Fibroblast of the aortic adventitia (primary cell): ENCODE measurements around the gene LGALS7B. TPM values are rescaled to one million over a fixed set of nuclear protein-coding genes. Genes with fewer than 3 reads are reported as not detected.
A peak's percentile ranks its signal among the peaks of the same experiment; 100 is the strongest.

ENCODE experiments used
- DNase-seq: peaks from one replicate; pipeline ENCODE4 v3.0.0-alpha.2; 2010; ENCODE audit warnings: low read depth
- H3K4me3 ChIP-seq: 2 replicates; pipeline ENCODE4 v1.5.1; 2011; ENCODE audit warnings: low read depth, mild to moderate bottlenecking, control low read depth, low read length, moderate library complexity
- total RNA-seq: library from RNA; depleted of rRNA; stranded (reverse); fragments of >200 nt; gene quantifications from 2 replicates; pipeline ENCODE4 v1.2.3, GENCODE V29; 2012; ENCODE audit warnings: low replicate concordance
- TF ChIP-seq, protein P1 (sequence below): IDR thresholded peaks from 2 replicates; pipeline ENCODE4 v1.5.1; 2011; ENCODE audit warnings: mild to moderate bottlenecking, low read length, control low read depth, inconsistent platforms; ENCODE audit not compliant: insufficient read depth

The LGALS7B gene
- total RNA-seq, 1 donor, result not detected

DNA sequence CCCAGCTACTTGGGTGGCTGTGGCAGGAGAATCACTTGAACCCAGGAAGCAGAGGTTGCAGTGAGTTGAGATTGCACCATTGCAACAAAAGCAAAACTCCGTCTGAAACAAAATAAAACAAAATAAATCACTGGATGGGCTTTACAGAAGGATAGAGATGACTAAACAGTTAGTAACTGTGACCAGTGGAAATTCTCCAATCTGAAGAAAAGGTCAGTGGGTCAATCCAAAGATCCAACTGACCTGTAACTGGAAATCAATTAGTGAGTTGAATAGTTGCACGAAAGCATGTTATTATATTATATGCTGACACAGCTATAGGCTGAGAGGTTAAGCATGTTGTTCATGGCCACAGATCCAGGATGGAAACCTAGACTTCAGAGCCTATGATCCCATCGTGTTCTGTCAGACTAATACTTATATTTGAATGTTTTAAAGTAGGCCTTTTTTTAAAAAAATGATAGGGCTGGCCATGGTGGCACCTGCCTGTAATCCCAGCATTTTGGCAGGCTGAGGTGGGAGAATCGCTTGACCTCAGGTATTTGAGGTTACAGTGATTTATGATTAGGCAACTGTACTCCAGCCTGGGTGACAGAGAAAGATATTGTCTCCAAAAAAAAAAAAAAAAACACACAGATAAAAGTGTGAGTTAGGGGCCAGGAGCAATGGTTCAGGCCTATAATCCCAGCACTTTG lies 41.2 kb downstream of the LGALS7B start:
- TF ChIP-seq, protein P1, sequence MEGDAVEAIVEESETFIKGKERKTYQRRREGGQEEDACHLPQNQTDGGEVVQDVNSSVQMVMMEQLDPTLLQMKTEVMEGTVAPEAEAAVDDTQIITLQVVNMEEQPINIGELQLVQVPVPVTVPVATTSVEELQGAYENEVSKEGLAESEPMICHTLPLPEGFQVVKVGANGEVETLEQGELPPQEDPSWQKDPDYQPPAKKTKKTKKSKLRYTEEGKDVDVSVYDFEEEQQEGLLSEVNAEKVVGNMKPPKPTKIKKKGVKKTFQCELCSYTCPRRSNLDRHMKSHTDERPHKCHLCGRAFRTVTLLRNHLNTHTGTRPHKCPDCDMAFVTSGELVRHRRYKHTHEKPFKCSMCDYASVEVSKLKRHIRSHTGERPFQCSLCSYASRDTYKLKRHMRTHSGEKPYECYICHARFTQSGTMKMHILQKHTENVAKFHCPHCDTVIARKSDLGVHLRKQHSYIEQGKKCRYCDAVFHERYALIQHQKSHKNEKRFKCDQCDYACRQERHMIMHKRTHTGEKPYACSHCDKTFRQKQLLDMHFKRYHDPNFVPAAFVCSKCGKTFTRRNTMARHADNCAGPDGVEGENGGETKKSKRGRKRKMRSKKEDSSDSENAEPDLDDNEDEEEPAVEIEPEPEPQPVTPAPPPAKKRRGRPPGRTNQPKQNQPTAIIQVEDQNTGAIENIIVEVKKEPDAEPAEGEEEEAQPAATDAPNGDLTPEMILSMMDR, result no peak
- peak; percentile 37 for DNase-seq
- no peak overlapping the region for H3K4me3 ChIP-seq

DNA sequence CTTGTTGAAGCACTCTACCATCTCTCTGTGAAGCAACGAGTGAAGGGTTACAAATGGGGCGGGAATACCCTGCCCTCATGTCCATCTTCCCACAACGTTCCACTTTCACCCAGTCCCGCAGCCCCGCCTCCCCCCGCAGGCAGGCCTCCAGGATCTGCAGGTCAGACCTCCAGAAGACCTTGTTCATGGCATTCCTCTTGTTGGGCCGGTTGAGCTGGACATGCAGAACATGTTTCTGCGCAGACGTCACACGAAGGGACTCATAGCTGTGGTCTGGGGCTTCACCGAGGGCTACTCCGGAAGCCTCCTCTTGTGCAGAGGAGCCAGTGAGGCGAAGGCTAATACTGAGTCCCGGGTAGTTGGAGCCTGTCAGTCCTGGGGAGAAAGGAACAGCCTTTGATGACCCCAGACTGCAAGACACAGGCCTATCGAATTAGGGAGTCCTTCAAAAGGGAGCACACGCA lies 42.2 kb downstream of the LGALS7B start:
- peak; percentile 81 for DNase-seq
- H3K4me3 ChIP-seq, result peak overlapping the region; percentile 87
- TF ChIP-seq, protein P1, result no peak

DNA sequence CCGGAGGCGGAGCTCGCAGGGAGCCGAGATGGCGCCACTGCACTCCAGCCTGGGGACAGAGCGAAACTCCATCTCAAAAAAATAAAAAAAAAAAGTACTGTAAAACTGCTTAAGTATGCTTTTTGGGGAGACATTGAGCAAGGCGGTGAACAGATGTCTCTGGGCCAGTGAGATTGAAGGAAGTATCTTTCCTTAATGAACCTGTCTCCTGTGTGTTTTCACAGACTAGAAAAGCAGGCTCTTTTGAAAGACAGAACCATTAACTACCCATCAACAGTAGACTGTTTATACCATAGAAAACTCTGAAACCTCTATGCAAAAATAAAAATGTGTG lies 44.1 kb downstream of the LGALS7B start:
- no peak for DNase-seq
- TF ChIP-seq, protein P1, result no peak
- no peak overlapping the region for H3K4me3 ChIP-seq

DNA sequence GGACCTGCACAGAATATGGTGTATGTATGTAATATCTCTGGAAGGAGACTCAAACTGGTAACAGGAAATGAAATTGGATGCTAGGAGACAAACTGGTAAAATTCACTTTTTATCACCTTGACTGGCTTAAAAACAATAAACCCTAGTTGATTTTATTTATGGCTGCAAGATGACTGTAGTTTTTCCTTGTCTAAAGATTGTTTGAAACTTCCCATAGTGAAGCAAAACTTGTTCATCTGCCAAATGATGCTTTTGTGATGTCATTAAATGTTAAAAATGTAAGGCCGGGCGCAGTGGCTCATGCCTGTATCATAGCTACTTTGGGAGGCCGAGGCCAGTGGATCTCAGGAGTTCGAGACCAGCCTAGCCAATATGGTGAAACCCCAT lies 45.1 kb downstream of the LGALS7B start:
- peak; percentile 20 for DNase-seq

DNA sequence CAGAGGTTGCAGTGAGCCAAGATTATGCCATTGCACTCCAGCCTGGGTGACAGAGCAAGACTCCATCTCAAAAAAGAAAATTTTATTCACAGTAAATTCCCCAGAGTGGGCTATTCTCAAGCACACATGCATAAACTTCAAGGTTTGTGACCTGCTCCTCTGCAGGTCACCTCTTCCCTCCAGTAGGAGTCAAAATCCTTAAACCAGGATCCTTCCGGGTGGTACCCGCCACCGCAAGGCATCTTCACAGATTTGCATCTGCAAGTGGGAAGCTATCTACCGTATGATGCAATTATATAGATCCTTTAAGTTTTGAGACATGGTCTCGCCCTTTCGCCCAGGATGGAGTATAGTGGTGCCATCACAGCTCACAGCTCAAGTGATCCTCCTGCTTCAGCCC lies 45.6 kb downstream of the LGALS7B start:
- DNase-seq, result no peak
- no peak overlapping the region for H3K4me3 ChIP-seq
- TF ChIP-seq, protein P1, result no peak

More for the DNA sequence above, 45.1 kb downstream of the LGALS7B start:
- TF ChIP-seq, protein P1, result no peak
- no peak overlapping the region for H3K4me3 ChIP-seq

DNA sequence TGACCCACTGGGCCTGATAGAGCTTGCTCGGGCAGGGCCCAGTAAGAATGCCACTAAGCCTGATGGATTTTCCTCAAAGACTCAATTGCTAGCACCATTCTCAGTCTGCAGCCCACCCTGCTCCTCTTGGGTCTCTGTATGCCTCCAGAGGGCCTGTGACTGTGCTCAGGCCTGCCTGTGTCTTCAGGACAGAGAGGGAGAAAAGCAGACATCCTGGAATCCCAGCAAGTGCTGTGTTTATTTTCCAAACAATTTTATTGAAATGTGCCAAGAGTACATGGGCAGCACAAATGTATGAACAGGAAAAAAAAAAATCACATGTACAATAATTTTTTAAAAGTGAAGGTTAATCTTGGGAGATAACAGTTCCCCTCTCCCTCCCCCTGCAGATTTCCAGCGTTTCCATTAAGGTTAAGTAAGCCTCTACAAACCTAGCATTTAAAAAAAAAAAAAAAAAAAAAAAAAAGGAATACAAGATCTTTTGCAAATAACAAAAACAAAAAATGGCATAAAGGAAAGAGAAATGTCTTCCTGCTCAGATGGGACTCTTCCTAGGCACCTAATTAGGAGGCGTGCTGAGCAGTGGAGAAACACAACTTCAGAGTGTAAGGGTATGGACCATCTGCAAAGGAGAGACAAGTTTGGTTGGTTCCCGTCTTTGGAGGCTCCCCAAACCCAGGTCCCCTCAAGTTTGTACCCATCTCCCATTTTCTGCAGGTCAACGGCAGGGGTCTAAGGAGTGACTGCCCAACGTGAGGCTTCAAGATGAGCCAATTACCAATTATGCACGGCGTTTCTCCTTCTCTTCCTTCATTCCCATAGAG lies 47.4 kb downstream of the LGALS7B start:
- TF ChIP-seq, protein P1, result no peak
- H3K4me3 ChIP-seq, result no peak overlapping the region
- DNase-seq, result no peak
